GM18502 (cell line): ENCODE data around the gene TARP.
A peak's percentile ranks its signal among the peaks of the same experiment; 100 is the strongest.

ENCODE experiments used
- ATAC-seq: cut with Tn5 transposase; IDR thresholded peaks from one replicate; pipeline ENCODE4 v1.9.1; 2021; ENCODE audit warnings: mild to moderate bottlenecking; ENCODE audit not compliant: unreplicated experiment, poor library complexity

TARP gene

GRCh38 chr7:38223306-38223705 is 50.1 kb downstream of the TARP start:
- no peak for ATAC-seq

DNA sequence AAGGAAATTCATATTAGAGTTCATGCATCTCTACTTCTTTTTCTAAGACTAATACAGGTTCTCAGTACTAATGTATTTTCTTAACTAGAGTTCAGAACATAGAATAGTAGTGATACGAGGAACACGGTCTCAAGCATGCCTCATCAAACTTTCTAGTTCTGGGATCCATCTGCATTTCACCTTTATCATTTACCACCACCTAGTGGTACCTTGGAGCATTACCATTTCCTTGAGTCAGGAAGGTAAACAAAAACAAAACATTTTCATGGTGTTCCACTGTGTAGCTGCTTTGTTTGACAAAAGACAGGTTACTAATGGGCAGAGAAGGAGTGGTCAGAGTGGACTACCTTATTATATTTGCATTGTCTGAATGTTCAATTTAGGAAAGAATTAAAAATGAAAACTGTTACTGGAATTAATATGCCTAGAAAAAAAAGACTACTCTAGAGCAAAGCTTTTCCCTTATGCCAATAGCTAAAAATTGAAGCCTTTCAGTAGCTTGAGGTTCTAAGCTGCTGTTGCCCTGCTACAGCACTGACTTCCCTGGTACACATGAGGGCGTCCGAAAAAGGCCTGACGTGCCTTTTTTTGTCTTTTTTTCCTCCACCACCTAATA is 50.8 kb downstream of the TARP start:
- ATAC-seq, result peak; percentile 75

DNA sequence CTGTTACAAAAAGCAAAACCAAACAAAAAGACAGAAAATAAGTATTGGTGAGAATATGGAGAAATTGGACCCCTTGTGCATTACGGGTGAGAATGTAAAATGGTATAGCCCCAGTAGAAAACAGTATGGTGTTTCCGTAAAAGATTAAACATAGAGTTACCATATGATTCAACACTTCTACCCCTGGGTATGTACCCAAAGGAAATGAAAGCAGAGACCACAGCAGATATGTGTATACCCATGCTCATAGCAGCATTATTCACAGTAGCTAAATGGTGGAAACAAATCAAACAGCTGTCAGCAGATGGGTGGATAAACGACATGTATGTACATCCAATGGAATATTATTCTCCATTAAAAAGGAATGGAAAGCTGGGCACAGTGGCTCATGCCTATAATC is 53.0 kb downstream of the TARP start:
- no peak for ATAC-seq

- no peak for ATAC-seq
These were observed 55.8 kb downstream of the TARP start for GRCh38 chr7:38217672-38218071.

DNA sequence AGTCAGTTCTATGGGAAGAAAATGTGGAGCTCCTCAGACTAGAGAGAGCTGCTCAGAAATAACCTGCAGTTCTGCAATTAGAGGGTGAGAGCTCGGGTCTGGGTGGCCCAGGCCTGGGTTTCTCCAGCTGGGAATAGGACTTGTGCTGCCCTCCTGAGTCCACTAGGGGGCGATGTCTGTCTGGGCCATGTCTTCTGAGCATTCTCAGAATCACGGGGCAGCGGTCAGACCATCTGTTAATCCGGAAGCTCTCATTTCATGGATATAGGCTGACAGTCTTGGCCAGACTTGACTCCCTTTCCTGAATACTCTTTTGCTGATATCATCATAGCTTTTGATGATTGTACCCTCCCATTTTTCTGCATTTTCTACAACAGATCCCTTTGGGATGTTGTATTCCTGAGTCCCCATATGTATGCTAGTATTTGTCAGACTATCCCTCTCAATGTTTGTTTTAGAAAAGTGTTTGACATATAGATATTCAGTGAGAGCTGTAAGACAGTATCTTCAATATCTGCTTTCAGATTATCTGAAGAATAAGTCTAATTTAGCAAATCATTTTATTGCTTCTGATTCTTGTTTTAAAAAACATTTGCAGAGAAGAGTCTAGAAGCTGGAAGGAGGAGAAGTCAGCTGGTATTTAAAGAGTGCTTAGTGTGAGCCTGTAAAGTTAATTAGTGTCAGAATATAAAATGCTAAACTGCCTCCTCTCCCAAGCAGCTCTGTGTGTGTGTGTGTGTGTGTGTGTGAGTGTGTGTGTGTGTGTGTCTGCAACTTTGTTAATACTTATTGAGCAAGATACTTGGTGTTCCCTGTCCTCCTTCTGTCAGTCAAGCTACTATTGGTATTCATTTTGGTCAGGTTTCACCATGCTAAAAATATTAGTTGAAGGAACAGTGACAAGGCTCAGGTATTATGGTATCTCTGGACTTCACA is 57.4 kb downstream of the TARP start:
- peak; percentile 92 for ATAC-seq

DNA sequence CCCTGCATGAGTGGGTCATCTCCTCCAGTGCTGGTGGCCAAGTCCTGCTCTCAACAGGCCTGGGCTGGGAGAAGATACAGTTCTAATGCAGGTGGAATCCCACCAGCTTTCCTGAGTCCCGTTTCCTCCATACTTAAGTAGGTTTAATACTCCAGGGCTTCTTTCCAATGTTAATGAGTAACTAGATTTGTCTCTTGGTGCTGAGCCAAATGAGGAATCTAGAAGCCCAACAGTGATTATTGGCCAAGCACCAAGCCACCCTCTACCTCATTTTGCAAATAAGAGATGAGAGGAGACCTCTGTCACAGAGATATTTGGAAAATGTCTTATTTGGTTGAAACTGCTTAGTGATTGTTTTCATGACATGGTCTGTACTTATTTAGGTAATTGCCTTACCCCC is 58.3 kb downstream of the TARP start:
- ATAC-seq, result no peak

- ATAC-seq, result no peak
These were observed 61.5 kb downstream of the TARP start for GRCh38 chr7:38211940-38212339.

GRCh38 chr7:38211486-38211885 is 62.0 kb downstream of the TARP start:
- no peak for ATAC-seq
